Erythroblast (primary cell): Measurements from ENCODE around the gene MCTP1.

Source experiments
- GATA1 ChIP-seq: IDR thresholded peaks from 2 replicates; pipeline ENCODE4 v1.6.1; 2011; ENCODE audit warnings: low read depth, mild to moderate bottlenecking, control low read depth, low read length, moderate library complexity
- POLR2A ChIP-seq: IDR thresholded peaks from 2 replicates; pipeline ENCODE4 v1.6.1; 2011; ENCODE audit warnings: mild to moderate bottlenecking, low read length

- TF ChIP-seq POLR2A (no peak), GATA1 (no peak)
Observed at GRCh38 chr5:94901191-94901979, 383.5 kb downstream of the MCTP1 start.
